ENCODE results near the gene CABP4.

Gene CABP4

GRCh38 chr11:67435727-67436458 lies 19.3 kb upstream of the CABP4 start:
- DNase-seq (ENCODE audit: low read depth, low spot score) = no peak

DNA sequence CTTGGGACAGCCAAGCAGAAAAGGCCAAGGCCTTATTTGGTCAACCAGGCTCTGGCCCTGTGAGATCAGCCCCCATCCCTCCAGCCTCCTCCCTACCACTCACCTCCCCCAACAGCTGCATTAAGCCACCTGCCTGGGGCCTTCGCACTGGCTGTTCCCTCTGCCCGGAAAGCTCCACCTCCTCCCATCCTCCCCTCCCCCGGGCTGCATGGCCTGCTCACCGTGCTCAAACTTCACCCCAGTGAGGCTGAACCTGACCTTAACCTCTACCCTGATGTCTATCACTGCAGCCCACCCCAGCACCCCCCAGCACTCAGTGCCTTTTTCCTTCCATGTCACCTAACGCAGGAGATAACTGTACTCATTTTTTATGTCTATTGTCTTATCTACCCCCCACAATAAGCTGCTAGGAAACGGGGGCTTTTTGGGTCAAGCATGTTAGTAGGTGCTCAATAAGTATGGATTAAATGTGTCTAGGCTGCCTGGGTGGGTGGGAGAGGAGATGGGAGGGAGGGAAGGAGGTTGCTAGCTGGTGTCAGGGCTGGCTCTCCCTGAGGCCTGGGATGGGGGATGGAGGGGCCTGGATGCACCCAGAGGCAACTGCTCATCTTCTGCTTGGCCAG lies 18.6 kb upstream of the CABP4 start:
- DNase-seq (ENCODE audit: low read depth, low spot score) = no peak

DNA sequence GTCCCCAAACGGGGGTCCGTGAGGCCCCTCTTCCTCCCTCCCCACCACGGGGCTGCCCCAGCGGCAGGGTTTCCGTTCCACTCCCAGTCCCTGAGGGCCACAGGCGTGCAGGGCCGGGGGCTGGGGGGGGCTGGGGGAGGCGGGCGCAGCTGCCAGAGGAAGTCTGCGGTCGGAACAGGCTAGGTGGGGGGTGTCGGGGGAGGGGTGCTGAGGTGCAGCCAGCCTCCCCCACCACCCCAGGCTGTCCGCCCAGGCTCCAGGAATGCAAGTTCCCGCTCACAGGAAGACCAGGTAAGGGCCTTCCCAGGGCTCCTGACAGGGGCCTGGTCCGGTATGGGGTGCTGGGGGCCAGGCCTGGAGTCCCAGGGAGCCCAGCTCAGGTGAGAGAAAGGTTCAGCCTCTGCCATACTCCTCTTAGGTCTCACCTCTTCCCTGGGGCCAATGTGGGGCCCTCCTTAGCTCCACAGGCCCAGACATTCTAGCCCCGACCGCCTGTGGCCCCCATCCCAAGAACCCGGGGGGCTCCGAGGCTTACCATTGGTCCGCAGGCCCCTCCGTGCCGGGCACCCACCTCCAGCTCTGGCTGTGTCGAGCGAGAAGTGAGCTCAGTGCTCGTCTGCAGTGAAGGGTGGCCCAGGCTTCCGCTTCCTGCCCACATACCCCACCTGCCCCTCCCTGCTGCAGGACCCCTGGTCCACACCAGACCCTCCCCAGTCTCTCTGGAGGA lies 17.9 kb upstream of the CABP4 start, which contains the start of gene PTPRCAP:
Gene PTPRCAP, minus strand, starts transcription at position 601 of the 727 bp plus-strand sequence. Its CDS starts 63 bp downstream, at position 538.
- DNase-seq (ENCODE audit: low read depth, low spot score) = no peak

DNA sequence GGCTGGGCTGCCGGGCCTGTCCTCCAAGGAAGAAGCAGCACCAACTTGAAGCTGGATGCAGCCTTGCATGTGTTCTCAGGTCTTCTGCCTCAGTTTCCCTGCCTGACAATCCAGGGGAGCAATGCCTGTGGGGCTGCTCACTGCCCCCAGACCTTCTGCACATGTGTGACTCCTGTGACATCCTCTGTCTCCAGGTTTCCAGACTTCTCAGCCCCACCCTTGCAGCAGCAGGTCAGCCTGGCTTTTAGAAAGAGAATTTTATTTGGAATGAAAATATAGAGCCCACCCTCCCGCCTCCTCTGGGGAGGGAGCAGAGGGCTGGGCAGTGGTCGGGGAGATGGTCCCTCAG lies 17.4 kb upstream of the CABP4 start:
- no peak for DNase-seq (ENCODE audit: low read depth, low spot score)

GRCh38 chr11:67438158-67438902 lies 16.8 kb upstream of the CABP4 start:
- no peak for DNase-seq (ENCODE audit: low read depth, low spot score)

DNA sequence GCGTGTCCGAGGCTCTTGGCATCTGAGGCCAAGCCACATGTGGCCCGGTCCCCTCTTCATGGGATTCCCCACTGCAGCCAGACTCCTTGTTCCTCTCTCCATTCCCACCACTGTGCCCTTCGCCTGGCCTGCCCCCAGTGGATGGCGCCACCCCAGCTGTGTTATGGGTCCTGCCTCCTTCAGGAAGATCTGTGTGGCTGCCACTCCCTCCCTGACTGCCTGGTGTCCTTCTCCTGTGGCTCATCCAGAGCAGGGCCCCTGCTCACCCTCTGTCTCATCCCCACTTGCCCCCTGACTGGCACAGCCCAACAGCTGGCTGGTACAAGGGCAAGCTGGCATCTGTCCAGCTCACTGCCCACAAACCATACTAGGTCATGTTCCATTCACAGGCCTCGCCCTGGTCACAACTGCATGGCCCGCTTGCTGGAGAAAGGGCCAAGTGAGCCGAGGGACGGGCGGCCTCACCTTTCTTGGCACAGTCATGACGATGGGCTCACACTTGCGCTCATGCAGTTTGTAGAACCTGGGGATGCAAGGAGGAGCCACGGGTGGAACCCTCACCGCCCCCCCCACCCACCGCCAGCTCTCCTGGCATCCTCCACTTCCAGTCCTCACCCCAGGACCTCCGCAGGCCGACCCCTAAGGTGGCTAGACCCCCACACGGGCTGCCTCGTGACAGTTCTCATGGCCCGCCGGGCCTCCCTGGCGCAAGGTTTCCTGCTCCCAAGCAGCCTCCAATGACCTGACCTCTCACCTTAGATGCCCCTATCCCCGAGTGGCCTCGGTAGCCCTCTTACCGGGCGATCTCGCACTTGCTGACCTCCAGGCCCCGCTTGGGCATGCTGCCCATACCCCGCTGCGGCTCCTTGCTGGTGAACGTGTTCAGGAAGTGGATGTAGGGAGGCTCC lies 15.6 kb upstream of the CABP4 start:
- DNase-seq (ENCODE audit: low read depth, low spot score) = no peak

GRCh38 chr11:67440229-67441097 lies 14.7 kb upstream of the CABP4 start:
- DNase-seq (ENCODE audit: low read depth, low spot score) = no peak

GRCh38 chr11:67441098-67441563 lies 14.0 kb upstream of the CABP4 start:
- DNase-seq (ENCODE audit: low read depth, low spot score) = no peak

DNA sequence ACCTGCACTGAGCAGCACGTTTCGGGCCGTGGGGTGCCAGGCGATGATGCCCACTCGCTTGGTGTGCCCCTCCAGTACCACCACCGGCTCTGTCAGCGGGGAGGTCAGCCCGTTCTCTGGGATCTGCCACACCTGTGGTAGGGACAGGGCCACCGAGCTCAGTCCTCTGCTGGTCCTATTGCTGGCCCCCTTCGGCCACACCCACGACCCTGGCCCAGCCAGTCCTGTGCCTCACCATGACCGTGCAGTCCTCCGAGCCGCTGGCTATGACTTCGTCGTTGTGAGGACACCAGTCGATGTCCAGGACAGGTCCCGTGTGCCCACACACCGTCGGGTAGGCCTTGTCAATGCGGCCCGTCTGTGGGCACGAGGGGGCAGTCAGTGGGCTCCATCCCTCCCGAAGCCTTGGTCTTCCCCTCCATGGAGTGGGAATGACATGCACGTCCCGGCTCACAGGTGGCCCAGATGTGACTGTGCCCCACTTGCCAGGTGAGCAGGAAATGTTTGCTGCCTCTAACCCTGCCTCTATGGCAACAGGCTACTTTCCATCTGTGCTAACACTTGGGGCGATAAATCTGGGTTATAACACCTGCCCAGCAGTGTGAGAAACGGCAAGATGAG lies 13.3 kb upstream of the CABP4 start:
- DNase-seq (ENCODE audit: low read depth, low spot score) = no peak

GRCh38 chr11:67442504-67443404 lies 12.4 kb upstream of the CABP4 start:
- DNase-seq (ENCODE audit: low read depth, low spot score) = no peak

- DNase-seq (ENCODE audit: low read depth, low spot score) = no peak
Observed at GRCh38 chr11:67445515-67445914, 9.6 kb upstream of the CABP4 start.

DNA sequence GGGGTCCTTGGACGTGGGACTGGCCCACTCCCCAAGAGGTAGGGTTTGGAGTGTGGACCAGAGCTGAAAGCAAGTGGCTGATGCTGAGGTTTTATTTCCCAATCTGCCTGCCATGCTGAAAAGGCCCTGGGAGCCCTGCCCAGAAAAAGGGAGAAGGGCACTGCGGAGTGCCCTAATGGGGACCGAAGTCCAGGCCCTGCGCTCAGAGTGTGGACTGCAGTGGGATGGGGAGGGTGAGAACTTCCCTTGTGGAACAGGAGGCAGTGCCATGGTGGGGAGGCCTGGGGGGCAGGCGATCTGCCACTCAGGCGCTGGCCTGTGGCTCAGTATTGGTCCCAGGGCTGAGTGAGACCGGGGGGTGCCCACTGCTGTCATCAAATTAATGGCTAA lies 6.9 kb upstream of the CABP4 start:
- no peak for DNase-seq (ENCODE audit: low read depth, low spot score)

- no peak for DNase-seq (ENCODE audit: low read depth, low spot score)
Observed at GRCh38 chr11:67449116-67449844, 5.9 kb upstream of the CABP4 start.

GRCh38 chr11:67450796-67451657 lies 4.1 kb upstream of the CABP4 start:
- no peak for DNase-seq (ENCODE audit: low read depth, low spot score)

GRCh38 chr11:67451658-67451976 lies 3.5 kb upstream of the CABP4 start:
- DNase-seq (ENCODE audit: low read depth, low spot score) = no peak

GRCh38 chr11:67452141-67452952 lies 2.8 kb upstream of the CABP4 start, which contains the start of gene GPR152:
Gene GPR152, minus strand, starts transcription at chr11:67452729. Its CDS starts 5 bp downstream, at chr11:67452724.
- no peak for DNase-seq (ENCODE audit: low read depth, low spot score)

Data from smooth muscle cell of the brain vasculature (primary cell).